ENCODE results near the gene MTR. TPM values are rescaled to one million over a fixed set of nuclear protein-coding genes. Genes with fewer than 3 reads are reported as not detected.

MTR gene
- total and polyA plus RNA-seq, 2 donors: 10.4 to 58.5 TPM

DNA sequence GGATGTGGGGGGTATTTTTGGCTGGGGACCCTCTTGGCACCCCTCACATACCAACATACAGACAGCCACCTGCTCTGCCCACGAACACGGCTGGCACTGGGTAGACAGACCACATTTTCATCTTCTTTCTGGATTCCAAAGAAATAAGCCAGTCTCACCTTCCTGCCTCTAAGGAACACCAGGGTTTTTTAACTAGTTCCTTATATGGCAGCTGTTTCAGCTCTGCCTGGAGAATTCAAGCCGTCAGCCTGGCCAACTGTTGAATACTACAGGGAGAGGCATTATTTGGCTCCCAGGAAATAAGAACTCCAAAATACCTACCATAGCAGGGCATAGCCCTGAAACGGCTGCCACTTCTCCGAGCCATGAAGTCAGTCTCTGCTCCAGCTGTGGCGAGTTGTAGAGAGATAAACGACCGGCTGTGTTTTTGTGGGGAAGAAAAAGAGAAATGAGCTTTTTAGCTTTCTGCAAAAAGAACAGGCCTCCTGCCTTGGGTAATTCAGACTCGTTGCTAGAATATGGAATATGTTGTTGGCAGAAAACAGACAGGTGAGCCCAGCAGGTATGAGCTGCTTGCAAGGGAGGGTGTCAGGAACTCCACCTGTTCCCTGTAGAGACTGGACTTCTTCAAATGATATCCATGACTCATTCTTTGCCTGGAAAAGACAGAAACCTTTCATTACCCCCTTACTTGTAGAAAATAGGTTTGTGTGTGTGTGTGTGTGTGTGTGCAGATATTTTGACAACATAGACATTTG is 157.3 kb downstream of the MTR start:
- WGBS: 16% methylated on average over 9 of the region's 9 CpGs
- no peak overlapping the region for H3K4me3 ChIP-seq (ENCODE audit: low read depth, low read length)
- DNase-seq (ENCODE audit: extremely low spot score): no peak
- H3K36me3 ChIP-seq (ENCODE audit: insufficient read depth): no peaks in the 10 kb centered on the region
- no peak overlapping the region for H3K27ac ChIP-seq (ENCODE audit: low read depth)
- H3K4me1 ChIP-seq (ENCODE audit: insufficient read depth): no peaks in the 10 kb centered on the region

DNA sequence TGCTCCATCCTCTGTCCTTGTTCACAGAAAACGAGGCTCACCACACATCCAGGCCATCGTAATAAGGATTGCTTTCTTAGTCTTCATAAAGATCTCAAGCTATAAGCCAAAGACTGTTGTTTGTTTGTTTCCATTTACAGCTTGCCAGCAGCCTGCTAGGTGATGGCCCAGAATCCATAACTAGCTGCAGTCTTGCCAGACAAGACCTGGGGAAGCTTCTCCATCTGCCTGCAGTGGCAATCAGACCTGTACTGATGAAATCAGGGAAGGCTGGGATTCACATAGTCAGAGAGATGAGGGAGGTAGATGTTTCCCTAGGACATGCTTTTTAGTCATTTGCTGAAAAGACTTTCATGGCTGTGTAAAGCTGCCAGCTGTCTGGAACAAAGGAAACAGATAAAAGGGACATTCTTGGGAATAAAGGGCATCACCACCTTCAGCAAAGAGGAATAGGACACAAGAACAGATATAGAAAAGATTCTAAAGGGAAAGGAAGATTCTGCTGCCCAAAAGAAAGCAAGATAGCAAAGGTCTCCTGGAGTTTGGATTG is 158.1 kb downstream of the MTR start:
- DNase-seq (ENCODE audit: extremely low spot score): no peak
- 51% methylated on average over 2 of the region's 2 CpGs for WGBS
- no peak overlapping the region for H3K4me3 ChIP-seq (ENCODE audit: low read depth, low read length)
- H3K36me3 ChIP-seq (ENCODE audit: insufficient read depth): no peaks in the 10 kb centered on the region
- H3K4me1 ChIP-seq (ENCODE audit: insufficient read depth): no peaks in the 10 kb centered on the region
- H3K27ac ChIP-seq (ENCODE audit: low read depth): no peak overlapping the region

Other genes with a start within 250 kb of the MTR start
- gene HEATR1, start 190.8 kb upstream of the MTR start, total RNA-seq: 45.9 TPM
- gene HEATR1, start 190.8 kb upstream of the MTR start, polyA plus RNA-seq: 7.7 TPM
- 14.2 TPM for gene ACTN2, start 108.8 kb upstream of the MTR start, total RNA-seq
- gene ACTN2, start 108.8 kb upstream of the MTR start, polyA plus RNA-seq: 12.8 TPM
- gene MT1HL1, start 209.1 kb downstream of the MTR start, total RNA-seq: not detected
- not detected for gene MT1HL1, start 209.1 kb downstream of the MTR start, polyA plus RNA-seq
- 16.8 TPM for gene RYR2, start 246.9 kb downstream of the MTR start, total RNA-seq
- 7.2 TPM for gene RYR2, start 246.9 kb downstream of the MTR start, polyA plus RNA-seq

All from urinary bladder (tissue), 4 donors.